Stomach (tissue), 9 donors: ENCODE measurements around the gene NLRP7. TPM values are rescaled to one million over a fixed set of nuclear protein-coding genes. Genes with fewer than 3 reads are reported as not detected.
"Not testable (repeated sequence)": the region's sequence is repeated elsewhere in the genome, so short reads cannot be mapped to it uniquely, and the experiment has no call there.

Source experiments
- DNase-seq, 2 donors: peaks; one replicate each; pipeline versions ENCODE4 v3.0.0 to v3.0.0-alpha.2; 2013 to 2019
- H3K27ac ChIP-seq, 5 donors: fragments of 200-600 bp in 4 of 5; sonication (generic) in 4 of 5; one replicate each; pipeline ENCODE4 v1.5.1; 2013 to 2019; ENCODE audit warnings: mild to moderate bottlenecking in 1 of 5, moderate library complexity in 1 of 5
- H3K27me3 ChIP-seq, 3 donors: fragments of 200-600 bp; sonication (generic); one replicate each; pipeline ENCODE4 v1.5.1; 2017 to 2019; ENCODE audit warnings: mixed run types in 1 of 3
- H3K36me3 ChIP-seq, 4 donors: fragments of 200-600 bp; sonication (generic); 1 replicate in 3 of 4; 2 replicates in 1 of 4; pipeline ENCODE4 v1.5.1; 2016 to 2019
- H3K4me1 ChIP-seq, 4 donors: fragments of 200-600 bp; sonication (generic); one replicate each; pipeline ENCODE4 v1.5.1; 2016 to 2019
- H3K4me3 ChIP-seq, 4 donors: fragments of 200-600 bp; sonication (generic) in 3 of 4; one replicate each; pipeline ENCODE4 v1.5.1; 2016 to 2019; ENCODE audit warnings: mild to moderate bottlenecking in 1 of 4
- H3K9me3 ChIP-seq, 4 donors: fragments of 200-600 bp; sonication (generic); one replicate each; pipeline ENCODE4 v1.5.1; 2016 to 2019
- CTCF ChIP-seq, 7 experiments: fragments of 450-650 bp in 4 of 7; fragments of 200-600 bp in 3 of 7; sonication (generic) in 3 of 7; IDR thresholded peaks; one replicate each; pipeline ENCODE4 v1.5.1; 2016 to 2019; ENCODE audit warnings: antibody characterized with exemption in 7 of 7, control low read depth in 2 of 7, mild to moderate bottlenecking in 1 of 7
- EP300 ChIP-seq: sonication (generic); formaldehyde crosslinking; IDR thresholded peaks from one replicate; pipeline ENCODE4 v1.6.1; 2017; ENCODE audit warnings: antibody characterized with exemption
- POLR2A ChIP-seq, 4 donors: fragments of 450-650 bp; IDR thresholded peaks; one replicate each; pipeline ENCODE4 v1.6.1; 2016; ENCODE audit warnings: antibody characterized with exemption in 4 of 4, control low read depth in 2 of 4, mild to moderate bottlenecking in 1 of 4, moderate library complexity in 1 of 4
- POLR2AphosphoS5 ChIP-seq, 3 donors: sonication (generic); formaldehyde crosslinking; IDR thresholded peaks; one replicate each; pipeline ENCODE4 v1.6.1; 2016; ENCODE audit warnings: antibody characterized with exemption in 3 of 3
- WGBS, 5 donors: extraction: QIAGEN DNeasy Blood & Tissue Kit in 3 of 5; methylation state at CpG; one replicate each; pipeline versions ENCODE4 v1.1.5 to v1.1.7; 2013 to 2018; 5-methylcytosine and 5-hydroxymethylcytosine counted together
- intact Hi-C: fragments of 100-400 bp; cut with DNase I; formaldehyde crosslinking; loops from one replicate; pipeline ENCODE4 v1.15.1; 2023; ENCODE audit warnings: low total_unique reads
- polyA plus RNA-seq, 3 donors: library from polyadenylated mRNA; stranded (reverse); fragments of 200-250 nt; gene quantifications; one replicate each; pipeline ENCODE4 v1.2.3, GENCODE V29; 2013
- total RNA-seq, 5 donors: library from RNA; depleted of rRNA; stranded (reverse); fragments of >200 nt; gene quantifications; one replicate each; pipeline versions ENCODE4 v1.1.0 to v1.2.3, GENCODE V29; 2014 to 2016
- donor health status: healthy with polysubstance abuse.
- donor health status: Bipolar disorder and iron deficiency.
- donor health status: healthy.

Gene NLRP7
- total and polyA plus RNA-seq, 8 donors = not detected

GRCh38 chr19:54919646-54920563 is 27.4 kb downstream of the NLRP7 start:
- intact Hi-C loops = not testable (repeated sequence)

DNA sequence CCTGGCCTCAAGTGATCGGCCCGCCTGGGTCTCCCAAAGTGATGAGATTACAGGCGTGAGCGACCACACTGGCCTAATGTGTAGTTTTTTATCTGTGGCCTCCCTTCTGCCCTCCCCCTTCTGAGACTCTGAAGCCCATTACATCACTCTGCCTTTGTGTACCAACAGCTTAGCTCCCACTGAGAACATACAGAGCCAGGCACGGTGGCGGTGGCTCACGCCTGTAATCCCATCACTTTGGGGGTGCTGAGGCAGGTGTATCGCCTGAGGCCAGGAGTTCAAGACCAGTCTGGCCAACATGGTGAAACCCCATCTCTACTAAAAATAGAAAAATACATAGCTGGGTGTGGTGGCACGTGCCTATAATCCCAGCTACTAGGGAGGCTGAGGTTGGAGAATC is 28.8 kb downstream of the NLRP7 start:
- H3K4me1 ChIP-seq = no peaks in the 10 kb centered on the region
- H3K27ac ChIP-seq = no peak overlapping the region
- no peak overlapping the region for H3K4me3 ChIP-seq
- H3K36me3 ChIP-seq = no peaks in the 10 kb centered on the region
- H3K27me3 ChIP-seq = peaks cover 0 to 34% (median 0%) of the 10 kb centered on the region in 3 donors
- no peak for DNase-seq
- no peaks in the 10 kb centered on the region for H3K9me3 ChIP-seq
- TF ChIP-seq POLR2A (IDR thresholded peaks at IDR 0.05) (no peak), POLR2AphosphoS5 (IDR thresholded peaks at IDR 0.05) (no peak), CTCF (IDR thresholded peaks at IDR 0.05) (no peak), EP300 (no peak)
- intact Hi-C loops = no loop called here
- 70 to 79% (median 77%) methylated on average over 9 of the region's 9 CpGs for WGBS, 5 donors

More at GRCh38 chr19:54919646-54920563, 27.4 kb downstream of the NLRP7 start:
- H3K4me1 ChIP-seq, H3K4me3 ChIP-seq, DNase-seq, H3K9me3 ChIP-seq, H3K36me3 ChIP-seq, H3K27ac ChIP-seq: not testable (repeated sequence)
- TF ChIP-seq CTCF (IDR thresholded peaks at IDR 0.05) = peak in 1 of 7 experiments; percentile 10
- peaks cover 0 to 27% (median 0%) of the 10 kb centered on the region in 3 donors for H3K27me3 ChIP-seq
- 37 to 44% (median 41%) methylated on average over 19 to 23 of the region's 24 CpGs for WGBS, 5 donors

DNA sequence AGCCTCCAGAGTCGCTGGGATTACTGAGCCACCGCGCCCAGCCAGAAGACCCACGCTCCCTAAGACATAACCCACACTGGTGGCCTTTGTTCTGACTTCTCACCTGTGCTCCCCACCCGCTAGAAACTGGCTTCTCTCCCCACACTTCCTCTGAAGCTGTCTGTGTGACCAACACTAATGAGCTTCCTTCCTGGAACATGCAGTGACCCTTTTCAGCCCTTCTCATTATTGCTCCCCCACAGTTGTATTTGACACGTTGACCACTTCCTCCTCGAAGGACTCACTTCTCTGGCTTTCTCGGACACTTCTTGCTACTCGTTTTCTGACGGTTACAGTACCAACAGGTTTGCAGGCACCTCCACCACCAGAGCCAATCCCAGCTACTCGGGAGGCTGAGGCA is 30.5 kb downstream of the NLRP7 start:
- TF ChIP-seq CTCF (IDR thresholded peaks at IDR 0.05) = no peak
- no peak for TF ChIP-seq POLR2A (IDR thresholded peaks at IDR 0.05)
- no peaks in the 10 kb centered on the region for H3K9me3 ChIP-seq
- DNase-seq = peak in 1 of 2 donors; percentile 16
- no peaks in the 10 kb centered on the region for H3K4me1 ChIP-seq
- H3K36me3 ChIP-seq = no peaks in the 10 kb centered on the region
- intact Hi-C loops = no loop called here
- H3K4me3 ChIP-seq = no peak overlapping the region
- no peak overlapping the region for H3K27ac ChIP-seq
- 53 to 76% (median 68%) methylated on average over 8 to 11 of the region's 11 CpGs for WGBS, 5 donors
- H3K27me3 ChIP-seq = peaks cover 0 to 27% (median 0%) of the 10 kb centered on the region in 3 donors

GRCh38 chr19:54907899-54908298 is 39.4 kb downstream of the NLRP7 start:
- H3K9me3 ChIP-seq, H3K27ac ChIP-seq, H3K4me3 ChIP-seq, H3K4me1 ChIP-seq, H3K36me3 ChIP-seq, intact Hi-C loops, DNase-seq: not testable (repeated sequence)
- H3K27me3 ChIP-seq = peaks cover 0 to 17% (median 4%) of the 10 kb centered on the region in 3 donors
- WGBS, 5 donors = 40 to 64% (median 55%) methylated on average over 1 to 5 of the region's 5 CpGs

DNA sequence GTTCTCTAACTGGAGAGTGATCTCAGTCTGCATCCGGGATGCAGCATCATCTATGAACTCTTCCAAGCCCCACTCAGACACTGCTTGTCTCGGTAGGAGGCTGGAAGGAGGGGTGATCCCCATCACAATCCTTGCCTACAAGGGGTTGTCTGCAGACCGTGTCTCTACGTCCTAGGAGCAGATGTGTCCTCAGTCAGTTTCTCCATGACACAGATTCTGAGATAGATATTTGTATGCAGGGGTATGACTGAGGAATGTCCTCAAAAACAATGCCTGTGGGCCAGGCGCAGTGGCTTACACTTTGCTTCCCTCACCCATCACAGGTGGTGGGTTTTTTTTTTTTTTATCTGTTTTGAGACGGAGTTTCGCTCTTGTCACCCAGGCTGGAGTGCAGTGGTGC is 40.5 kb downstream of the NLRP7 start:
- Histone ChIP-seq H3K4me1 (no peaks in the 10 kb centered on the region), H3K9me3 (no peaks in the 10 kb centered on the region), H3K27ac (no peak overlapping the region), H3K36me3 (no peaks in the 10 kb centered on the region), H3K27me3 (peaks cover 0 to 17% (median 4%) of the 10 kb centered on the region in 3 donors), H3K4me3 (no peak overlapping the region)
- no peak for TF ChIP-seq EP300
- no peak for TF ChIP-seq POLR2A (IDR thresholded peaks at IDR 0.05)
- intact Hi-C loops = no loop called here
- WGBS, 5 donors = 70 to 87% (median 83%) methylated on average over 7 of the region's 7 CpGs
- no peak for DNase-seq
